Measurements from ENCODE around the gene ZAR1L.
A peak's percentile ranks its signal among the peaks of the same experiment; 100 is the strongest.
"Not testable (repeated sequence)": the region's sequence is repeated elsewhere in the genome, so short reads cannot be mapped to it uniquely, and the experiment has no call there.

The ZAR1L gene, protein sequence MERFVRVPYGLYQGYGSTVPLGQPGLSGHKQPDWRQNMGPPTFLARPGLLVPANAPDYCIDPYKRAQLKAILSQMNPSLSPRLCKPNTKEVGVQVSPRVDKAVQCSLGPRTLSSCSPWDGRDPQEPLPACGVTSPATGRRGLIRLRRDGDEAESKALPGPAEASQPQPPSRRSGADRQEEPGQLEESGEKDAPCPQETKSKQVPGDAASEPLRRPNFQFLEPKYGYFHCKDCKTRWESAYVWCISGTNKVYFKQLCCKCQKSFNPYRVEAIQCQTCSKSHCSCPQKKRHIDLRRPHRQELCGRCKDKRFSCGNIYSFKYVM

DNA sequence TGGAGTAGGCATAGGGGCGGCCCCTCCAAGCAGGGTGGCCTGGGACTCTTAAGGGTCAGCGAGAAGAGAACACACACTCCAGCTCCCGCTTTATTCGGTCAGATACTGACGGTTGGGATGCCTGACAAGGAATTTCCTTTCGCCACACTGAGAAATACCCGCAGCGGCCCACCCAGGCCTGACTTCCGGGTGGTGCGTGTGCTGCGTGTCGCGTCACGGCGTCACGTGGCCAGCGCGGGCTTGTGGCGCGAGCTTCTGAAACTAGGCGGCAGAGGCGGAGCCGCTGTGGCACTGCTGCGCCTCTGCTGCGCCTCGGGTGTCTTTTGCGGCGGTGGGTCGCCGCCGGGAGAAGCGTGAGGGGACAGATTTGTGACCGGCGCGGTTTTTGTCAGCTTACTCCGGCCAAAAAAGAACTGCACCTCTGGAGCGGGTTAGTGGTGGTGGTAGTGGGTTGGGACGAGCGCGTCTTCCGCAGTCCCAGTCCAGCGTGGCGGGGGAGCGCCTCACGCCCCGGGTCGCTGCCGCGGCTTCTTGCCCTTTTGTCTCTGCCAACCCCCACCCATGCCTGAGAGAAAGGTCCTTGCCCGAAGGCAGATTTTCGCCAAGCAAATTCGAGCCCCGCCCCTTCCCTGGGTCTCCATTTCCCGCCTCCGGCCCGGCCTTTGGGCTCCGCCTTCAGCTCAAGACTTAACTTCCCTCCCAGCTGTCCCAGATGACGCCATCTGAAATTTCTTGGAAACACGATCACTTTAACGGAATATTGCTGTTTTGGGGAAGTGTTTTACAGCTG, at the start of gene ZAR1L, which contains the start of gene BRCA2:
TSS of gene ZAR1L (minus strand) at position 126 of the 790 bp plus-strand sequence. CDS start 3,438 bp downstream, outside the sequence.
TSS of gene BRCA2 (plus strand) at position 271 of the 790 bp plus-strand sequence. CDS start 953 bp downstream, outside the sequence.
- peak; percentile 94 for DNase-seq (ENCODE audit: low spot score)

DNA sequence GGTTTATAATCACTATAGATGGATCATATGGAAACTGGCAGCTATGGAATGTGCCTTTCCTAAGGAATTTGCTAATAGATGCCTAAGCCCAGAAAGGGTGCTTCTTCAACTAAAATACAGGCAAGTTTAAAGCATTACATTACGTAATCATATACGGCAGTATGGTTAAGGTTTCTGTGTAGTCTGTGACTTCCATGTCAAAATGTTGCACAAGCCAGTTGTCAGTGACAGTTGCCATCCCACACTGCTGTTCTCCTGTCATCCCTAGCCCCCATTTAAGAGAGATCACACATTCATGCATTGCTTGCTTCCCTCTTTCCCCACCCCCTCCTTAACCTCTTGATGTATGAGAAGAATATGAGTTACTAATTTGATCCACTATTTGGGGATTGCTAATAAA, 47.4 kb upstream of the ZAR1L start:
- no peak for DNase-seq (ENCODE audit: low spot score)

DNA sequence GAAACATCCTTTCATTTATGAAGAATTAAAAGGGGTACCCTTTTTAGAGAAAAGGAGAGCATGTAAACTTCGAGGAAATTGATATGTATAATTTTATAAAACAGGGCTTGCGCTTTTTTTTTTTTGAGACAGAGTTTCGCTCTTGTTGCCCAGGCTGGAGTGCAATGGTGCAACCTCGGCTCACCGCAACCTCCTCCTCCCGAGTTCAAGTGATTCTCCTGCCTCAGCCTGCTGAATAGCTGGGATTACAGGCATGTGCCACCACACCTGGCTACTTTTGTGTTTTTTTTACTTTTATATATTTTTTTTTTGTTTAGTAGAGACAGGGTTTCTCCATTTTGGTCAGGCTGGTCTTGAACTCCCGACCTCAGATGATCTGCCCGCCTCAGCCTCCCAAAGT, 40.8 kb upstream of the ZAR1L start:
- DNase-seq (ENCODE audit: low spot score): not testable (repeated sequence)

DNA sequence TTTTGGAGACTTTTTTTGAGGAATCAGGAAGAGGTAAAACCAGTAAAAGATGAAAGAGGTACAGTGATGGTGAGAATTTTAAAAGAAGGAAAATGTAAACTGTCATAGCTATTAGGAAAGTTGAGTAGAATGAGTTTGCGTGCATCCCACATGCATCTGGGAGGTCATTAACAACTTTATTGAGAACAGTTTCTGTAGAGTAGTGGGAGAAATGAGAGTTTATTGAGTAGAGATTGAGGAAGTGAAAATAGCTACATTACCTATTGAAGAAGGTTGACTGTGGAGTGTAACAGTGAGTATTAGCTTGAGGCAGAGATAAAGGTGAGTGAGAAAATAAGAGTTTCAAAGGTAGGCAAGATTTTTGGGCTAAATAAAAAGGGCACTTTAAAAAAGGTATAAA, 38.9 kb upstream of the ZAR1L start:
- no peak for DNase-seq (ENCODE audit: low spot score)

DNA sequence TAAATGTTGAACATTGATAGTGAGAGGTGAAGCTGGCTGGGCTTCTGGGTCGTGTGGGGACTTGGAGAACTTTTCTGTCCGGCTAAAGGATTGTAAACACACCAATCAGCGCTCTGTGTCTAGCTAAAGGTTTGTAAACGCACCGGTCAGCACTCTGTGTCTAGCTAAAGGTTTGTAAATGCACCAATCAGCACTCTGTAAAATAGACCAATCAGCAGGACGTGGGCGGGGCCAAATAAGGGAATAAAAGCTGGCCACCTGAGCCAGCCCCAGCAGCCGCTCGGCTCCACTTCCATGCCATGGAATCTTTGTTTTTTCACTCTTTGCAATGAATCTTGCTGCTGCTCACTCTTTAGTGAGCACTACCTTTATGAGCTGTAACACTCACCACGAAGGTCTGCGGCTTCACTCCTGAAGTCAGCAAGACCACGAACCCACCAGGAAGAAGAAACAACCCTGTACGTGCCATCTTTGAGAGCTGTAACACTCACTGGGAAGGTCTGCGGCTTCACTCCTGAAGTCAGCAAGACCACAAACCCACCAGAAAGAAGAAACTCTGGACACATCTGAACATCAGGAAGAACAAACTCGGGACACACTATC, 35.8 kb upstream of the ZAR1L start:
- not testable (repeated sequence) for DNase-seq (ENCODE audit: low spot score)

DNA sequence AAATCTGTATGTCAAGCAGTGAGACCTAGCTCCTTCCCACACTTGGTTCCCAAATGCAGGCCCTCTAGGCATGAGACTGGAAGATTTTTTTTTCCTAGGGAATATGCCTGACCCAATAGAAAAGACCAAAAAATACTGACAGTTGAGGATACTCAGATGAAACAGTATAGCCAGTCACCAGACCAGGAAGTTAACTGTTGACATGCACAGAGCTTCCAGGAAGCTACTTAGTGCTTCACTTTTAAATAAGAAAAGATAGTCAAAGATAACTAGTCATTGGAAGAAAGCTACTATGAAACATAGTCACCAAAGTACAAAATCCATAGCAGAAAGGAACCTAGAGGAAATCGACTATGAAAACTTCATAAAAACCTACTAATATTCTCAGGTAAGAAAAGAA, 32.5 kb upstream of the ZAR1L start:
- no peak for DNase-seq (ENCODE audit: low spot score)

DNA sequence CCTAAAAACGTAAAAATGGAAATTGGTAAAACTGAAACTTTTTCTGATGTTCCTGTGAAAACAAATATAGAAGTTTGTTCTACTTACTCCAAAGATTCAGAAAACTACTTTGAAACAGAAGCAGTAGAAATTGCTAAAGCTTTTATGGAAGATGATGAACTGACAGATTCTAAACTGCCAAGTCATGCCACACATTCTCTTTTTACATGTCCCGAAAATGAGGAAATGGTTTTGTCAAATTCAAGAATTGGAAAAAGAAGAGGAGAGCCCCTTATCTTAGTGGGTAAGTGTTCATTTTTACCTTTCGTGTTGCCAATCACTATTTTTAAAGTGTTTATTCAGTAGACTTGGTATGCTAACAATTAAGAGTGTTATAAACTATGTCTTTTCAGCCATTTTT, 25.8 kb upstream of the ZAR1L start:
- DNase-seq (ENCODE audit: low spot score): no peak

DNA sequence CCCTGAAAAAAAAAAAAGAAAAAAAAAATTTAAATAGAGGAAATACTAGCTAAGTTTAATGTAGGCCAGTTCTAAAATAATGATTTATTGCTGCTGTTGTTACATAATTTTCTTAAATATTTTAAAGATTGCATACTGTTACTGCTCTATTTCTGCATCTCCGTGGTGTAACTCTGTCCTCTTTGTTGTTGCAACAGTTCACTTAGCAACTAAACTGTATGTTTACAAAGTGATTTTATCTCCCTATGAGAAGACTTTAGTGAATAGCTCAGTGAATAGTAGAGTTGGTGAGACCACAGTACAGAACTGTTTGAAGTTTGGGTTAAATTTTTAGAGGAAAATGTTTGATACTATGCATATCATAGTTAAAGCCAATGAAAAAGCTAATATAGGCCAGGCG, 19.5 kb upstream of the ZAR1L start:
- DNase-seq (ENCODE audit: low spot score): no peak

DNA sequence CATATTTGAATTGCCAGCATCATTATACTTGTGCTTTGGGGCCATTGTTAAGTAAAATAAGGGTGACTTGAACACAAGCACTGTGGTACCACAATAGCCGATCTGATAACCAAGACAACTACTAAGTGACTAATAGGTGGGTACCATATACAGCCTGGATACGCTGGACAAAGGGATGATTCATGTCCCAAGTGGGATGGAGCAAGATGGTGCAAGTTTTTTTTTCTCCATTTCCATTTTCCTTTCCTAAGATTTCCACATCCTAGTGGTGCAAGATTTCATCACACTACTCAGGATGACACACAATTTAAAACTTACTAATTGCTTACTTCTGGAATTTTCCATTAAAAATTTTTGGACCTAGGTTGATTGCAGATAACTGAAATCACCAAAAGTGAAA, 15.3 kb upstream of the ZAR1L start:
- no peak for DNase-seq (ENCODE audit: low spot score)

DNA sequence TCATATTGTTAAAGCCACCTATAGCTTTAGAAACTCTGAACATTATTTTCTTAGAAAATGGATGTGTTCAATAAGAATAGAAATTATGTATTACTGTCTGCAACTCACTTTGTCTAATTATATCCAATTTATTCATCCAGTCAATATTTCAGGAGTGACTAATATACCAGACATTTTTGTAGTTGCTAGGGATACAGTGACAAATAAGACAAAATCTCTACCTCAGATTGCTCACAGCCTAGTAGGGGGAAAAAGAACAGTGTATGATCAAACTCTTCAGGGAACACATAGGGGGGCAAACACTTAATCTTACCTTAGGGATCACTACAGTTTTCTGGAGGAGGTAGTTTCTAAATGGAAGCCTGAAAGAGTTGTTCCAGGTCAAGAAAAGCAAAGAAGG, 8.7 kb upstream of the ZAR1L start:
- DNase-seq (ENCODE audit: low spot score): no peak

DNA sequence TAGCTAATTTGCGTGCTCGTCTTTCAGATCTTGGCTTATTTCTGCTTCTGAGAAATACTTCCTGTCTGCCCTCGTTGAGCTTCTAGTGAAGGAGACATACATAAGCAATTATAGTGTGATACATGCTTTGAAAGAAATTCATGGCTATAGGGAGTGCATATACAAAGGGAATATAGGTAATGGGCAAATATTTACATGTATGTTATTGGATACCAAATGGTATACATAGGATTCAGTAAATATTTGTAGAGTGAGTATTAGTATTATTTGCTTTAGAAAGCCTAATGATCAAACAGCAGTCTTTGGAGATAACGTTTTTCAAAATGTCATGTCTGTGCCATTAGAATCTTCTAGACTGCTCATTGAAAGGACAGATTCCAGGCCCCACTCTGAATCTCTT, 5.4 kb upstream of the ZAR1L start:
- no peak for DNase-seq (ENCODE audit: low spot score)

DNA sequence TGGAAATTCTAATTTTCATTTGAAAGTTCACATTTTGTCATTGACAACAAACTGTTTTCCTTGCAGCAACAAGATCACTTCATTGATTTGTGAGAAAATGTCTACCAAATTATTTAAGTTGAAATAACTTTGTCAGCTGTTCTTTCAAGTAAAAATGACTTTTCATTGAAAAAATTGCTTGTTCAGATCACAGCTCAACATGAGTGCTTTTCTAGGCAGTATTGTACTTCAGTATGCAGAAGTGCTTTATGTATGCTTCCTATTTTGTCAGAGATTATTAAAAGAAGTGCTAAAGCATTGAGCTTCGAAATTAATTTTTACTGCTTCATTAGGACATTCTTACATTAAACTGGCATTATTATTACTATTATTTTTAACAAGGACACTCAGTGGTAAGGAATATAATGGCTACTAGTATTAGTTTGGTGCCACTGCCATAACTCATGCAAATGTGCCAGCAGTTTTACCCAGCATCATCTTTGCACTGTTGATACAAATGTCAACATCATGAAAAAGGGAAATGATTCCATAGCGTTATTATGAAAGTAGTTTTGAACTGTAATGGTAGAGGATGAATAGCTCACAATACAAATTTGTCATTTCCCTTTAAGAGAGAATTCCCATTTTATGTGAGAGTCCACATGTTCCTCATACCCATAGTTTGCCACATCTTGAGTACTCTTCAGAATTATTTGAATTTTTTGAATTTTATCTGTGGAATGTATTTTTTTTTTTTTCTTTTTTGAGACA, 2.7 kb upstream of the ZAR1L start:
- no peak for DNase-seq (ENCODE audit: low spot score)

DNA sequence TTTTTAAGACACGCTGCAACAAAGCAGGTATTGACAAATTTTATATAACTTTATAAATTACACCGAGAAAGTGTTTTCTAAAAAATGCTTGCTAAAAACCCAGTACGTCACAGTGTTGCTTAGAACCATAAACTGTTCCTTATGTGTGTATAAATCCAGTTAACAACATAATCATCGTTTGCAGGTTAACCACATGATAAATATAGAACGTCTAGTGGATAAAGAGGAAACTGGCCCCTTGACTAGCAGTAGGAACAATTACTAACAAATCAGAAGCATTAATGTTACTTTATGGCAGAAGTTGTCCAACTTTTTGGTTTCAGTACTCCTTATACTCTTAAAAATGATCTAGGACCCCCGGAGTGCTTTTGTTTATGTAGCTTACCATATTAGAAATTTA, 1.3 kb upstream of the ZAR1L start:
- DNase-seq (ENCODE audit: low spot score): no peak

DNA sequence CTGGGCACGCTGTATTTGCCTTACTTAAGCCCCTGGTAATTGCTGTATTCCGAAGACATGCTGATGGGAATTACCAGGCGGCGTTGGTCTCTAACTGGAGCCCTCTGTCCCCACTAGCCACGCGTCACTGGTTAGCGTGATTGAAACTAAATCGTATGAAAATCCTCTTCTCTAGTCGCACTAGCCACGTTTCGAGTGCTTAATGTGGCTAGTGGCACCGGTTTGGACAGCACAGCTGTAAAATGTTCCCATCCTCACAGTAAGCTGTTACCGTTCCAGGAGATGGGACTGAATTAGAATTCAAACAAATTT, 821 bp upstream of the ZAR1L start:
- DNase-seq (ENCODE audit: low spot score): no peak

DNA sequence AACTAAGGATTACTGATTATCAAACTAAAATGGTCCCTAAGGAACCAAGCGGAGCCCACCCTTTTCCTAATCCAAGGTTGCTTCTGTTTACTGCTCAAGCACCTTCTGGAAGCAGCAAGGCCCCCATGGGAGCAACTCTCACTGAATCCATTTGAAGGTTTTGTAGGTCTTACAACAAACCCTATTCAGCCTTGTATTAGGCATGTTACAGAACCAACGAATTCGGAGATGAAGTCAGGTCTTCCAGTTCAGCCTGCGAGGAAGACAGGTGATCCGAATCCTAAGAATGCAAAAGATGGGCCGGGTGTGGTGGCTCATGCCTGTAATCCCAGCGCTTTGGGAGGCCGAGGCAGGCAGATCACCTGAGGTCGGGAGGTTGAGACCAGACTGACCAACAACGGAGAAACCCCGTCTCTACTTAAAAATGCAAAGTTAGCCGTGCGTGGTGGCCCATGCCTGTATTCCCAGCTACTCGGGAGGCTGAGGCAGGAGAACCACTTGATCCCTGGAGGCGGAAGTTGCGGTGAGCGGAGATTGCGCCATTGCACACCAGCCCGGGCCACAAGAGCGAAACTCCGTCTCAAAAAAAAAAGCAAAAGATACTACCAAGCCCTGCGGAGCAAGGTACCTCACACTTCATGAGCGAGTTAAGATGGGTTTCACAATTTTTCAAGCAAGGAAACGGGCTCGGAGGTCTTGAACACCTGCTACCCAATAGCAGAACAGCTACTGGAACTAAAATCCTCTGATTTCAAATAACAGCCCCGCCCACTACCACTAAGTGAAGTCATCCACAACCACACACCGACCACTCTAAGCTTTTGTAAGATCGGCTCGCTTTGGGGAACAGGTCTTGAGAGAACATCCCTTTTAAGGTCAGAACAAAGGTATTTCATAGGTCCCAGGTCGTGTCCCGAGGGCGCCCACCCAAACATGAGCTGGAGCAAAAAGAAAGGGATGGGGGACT, 609 bp downstream of the ZAR1L start:
- no peak for DNase-seq (ENCODE audit: low spot score)

DNA sequence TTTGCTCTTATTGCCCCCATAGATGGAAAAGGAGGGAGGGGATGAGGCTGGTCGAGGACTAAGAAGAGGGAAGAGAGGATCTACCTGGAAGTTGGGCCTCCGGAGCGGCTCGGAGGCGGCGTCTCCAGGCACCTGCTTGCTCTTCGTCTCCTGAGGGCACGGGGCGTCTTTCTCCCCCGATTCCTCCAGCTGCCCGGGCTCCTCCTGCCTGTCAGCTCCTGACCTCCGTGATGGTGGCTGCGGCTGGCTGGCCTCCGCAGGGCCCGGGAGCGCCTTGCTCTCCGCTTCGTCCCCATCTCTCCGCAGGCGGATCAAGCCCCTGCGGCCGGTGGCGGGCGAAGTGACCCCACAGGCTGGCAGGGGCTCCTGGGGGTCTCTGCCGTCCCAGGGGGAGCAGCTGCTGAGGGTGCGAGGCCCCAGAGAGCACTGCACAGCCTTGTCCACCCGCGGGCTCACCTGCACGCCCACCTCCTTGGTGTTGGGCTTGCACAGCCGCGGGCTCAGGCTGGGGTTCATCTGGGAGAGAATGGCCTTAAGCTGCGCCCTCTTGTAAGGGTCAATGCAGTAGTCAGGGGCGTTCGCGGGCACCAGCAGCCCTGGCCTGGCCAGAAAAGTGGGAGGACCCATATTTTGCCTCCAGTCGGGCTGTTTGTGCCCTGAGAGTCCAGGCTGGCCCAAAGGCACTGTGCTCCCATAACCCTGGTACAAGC, 3.8 kb downstream of the ZAR1L start:
- DNase-seq (ENCODE audit: low spot score): no peak

DNA sequence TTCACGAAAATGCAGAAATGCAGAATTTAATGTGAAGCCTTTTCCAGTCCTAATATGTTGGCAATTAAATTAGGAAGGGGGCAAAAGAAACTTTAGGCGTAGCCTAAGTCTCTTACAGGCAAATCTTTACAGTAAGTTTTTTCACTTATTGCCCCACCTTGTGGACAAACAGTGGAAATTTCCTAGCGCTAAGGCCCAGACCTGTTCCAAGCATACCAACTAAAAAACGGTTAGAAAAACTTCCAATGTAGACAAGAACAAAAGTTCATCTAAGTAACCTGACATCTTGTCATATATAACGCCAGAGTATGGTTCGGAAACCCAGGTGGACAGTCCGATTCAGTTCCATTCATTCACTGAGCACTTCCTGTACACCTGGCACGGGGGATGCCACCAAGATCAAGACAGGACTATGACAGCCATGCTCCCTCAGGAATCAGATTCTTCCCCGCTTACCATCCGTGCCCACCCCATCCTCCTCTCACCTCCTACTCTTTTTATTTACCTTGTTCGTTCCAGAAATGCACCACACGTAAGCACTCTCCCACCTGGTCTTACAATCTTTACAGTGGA, 4.9 kb downstream of the ZAR1L start:
- DNase-seq (ENCODE audit: low spot score): no peak

DNA sequence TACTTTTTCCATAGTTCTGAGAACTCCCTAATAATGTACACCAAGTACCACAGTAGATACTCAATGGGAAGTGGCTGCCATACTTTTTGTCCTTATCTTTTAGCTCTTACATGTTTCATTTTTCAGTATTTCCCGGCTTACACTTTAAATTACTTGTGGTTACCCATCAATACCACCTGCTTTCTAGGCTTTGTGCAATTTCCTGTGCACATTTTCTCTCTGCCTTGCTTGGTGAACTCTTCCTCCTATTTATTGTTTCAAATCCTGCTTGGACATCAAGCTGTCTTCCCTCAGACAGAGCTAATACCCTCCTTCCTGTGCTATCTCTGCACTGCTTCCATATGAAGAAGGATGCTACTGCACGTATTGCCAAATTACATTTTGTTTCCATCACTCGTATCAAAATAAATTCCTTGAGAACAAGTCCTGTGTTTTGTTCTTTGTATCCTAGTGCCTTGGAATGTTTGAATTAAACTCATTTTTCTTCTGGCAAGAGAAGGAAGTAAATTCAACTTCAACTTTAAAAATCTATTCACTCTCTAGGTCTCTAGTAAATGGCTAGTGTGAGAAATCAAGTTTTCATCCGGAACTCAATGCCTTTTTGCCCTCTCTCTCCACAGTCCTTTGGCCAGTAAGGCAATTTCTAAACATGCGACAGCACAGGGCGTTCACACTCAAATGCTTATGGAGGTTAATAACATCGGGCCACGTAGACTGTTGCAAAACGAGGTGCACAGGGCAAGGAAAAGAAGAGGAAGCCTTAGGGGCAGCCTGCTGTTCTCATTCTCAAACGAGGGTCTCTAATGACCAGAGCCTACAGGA, 5.6 kb downstream of the ZAR1L start:
- no peak for DNase-seq (ENCODE audit: low spot score)

DNA sequence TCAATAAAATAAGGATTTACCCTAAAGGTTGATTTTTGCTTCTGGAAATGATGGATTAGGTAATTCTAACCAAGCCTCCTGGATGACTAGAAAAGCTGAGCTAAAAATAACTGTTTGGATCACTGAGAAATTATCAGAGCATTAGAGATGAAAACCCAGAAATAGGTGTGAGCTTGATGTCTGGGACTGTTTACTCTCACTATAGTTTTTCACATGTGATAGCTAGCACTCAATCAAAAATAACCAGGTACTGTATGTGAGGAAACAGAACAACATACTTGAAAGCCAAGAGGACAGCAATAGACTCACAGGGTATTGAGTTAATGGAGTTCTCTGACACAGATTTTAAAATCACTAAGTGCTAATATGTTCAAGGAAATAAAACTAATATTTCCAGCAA, 9.5 kb downstream of the ZAR1L start:
- no peak for DNase-seq (ENCODE audit: low spot score)

Data from left forelimb (tissue), 1 donor.